Endothelial cell of umbilical vein (primary cell): Measurements from ENCODE around the gene STK40. TPM values are rescaled to one million over a fixed set of nuclear protein-coding genes. Genes with fewer than 3 reads are reported as not detected.
A peak's percentile ranks its signal among the peaks of the same experiment; 100 is the strongest.

Source experiments
- BruUV-seq: library from RNA; stranded (reverse); fragments of 400-500 nt; replicated peaks from 2 replicates; lab custom pipeline; 2021; lab: Mats Ljungman, UMichigan
- CTCF ChIA-PET: fragments of 300-600, 350-600 bp; sonication (Branson Sonifier 250); formaldehyde crosslinking; loops from one replicate; lab custom pipeline; 2021; ENCODE audit warnings: antibody characterized with exemption, inconsistent platforms; lab: Charles Lee
- POLR2A ChIA-PET: fragments of 300-600, 350-600 bp; sonication (Branson Sonifier 250); formaldehyde crosslinking; loops from one replicate; lab custom pipeline; 2021; ENCODE audit warnings: antibody characterized with exemption, inconsistent platforms; lab: Charles Lee
- DNase-seq: peaks from one replicate; pipeline ENCODE4 v3.0.0-alpha.2; 2011; ENCODE audit warnings: low read depth, low spot score
- FAIRE-seq: peaks from 2 replicates; lab custom pipeline; 2011; peaks lifted over from hg19 to GRCh38; lab: Jason Lieb, UNC
- H2AFZ ChIP-seq: 2 replicates; pipeline ENCODE4 v1.6.0; 2012; ENCODE audit warnings: low read depth, low read length, control low read depth, inconsistent platforms
- H3K27ac ChIP-seq: 2 replicates; pipeline ENCODE4 v1.5.1; 2011; ENCODE audit warnings: low read depth, mild to moderate bottlenecking, control low read depth, low read length, moderate library complexity; ENCODE audit not compliant: insufficient read depth
- H3K27me3 ChIP-seq, 2 experiments: 2 replicates each; pipeline versions ENCODE4 v1.6.0 to v1.6.1; 2011; ENCODE audit warnings: low read length in 2 of 2, mixed read lengths in 1 of 2; ENCODE audit not compliant: control insufficient read depth in 2 of 2, insufficient read depth in 2 of 2
- H3K36me3 ChIP-seq, 2 experiments: 2 replicates in 1 of 2; 3 replicates in 1 of 2; pipeline ENCODE4 v1.5.1; 2011; ENCODE audit warnings: low read length in 2 of 2, mild to moderate bottlenecking in 1 of 2, moderate library complexity in 1 of 2; ENCODE audit not compliant: control insufficient read depth in 2 of 2, insufficient read depth in 2 of 2; ENCODE audit errors: extremely low read depth in 1 of 2
- H3K4me1 ChIP-seq: 3 replicates; pipeline ENCODE4 v1.5.1; 2011; ENCODE audit warnings: mild to moderate bottlenecking, low read length; ENCODE audit not compliant: control insufficient read depth, insufficient read depth; ENCODE audit errors: extremely low read depth
- H3K4me2 ChIP-seq: 2 replicates; pipeline ENCODE4 v1.6.1; 2011; ENCODE audit warnings: low read length, control low read depth, mixed read lengths; ENCODE audit not compliant: insufficient read depth
- H3K4me3 ChIP-seq, 3 experiments: fragments of 200-600 bp in 1 of 3; sonication (generic), shearing (Covaris generic) in 1 of 3; replicated peaks in 1 of 3; 2 replicates each; pipeline ENCODE4 v1.5.1; 2011 to 2016; ENCODE audit warnings: control low read depth in 3 of 3, low read length in 3 of 3, mild to moderate bottlenecking in 2 of 3, inconsistent platforms in 1 of 3, low read depth in 1 of 3, moderate library complexity in 1 of 3; ENCODE audit not compliant: insufficient read depth in 1 of 3
- H3K79me2 ChIP-seq: 2 replicates; pipeline ENCODE4 v1.6.0; 2012; ENCODE audit warnings: low read length, inconsistent platforms; ENCODE audit not compliant: control insufficient read depth, insufficient read depth
- H3K9ac ChIP-seq: replicated peaks from 2 replicates; pipeline ENCODE3; 2011; ENCODE audit warnings: low read length, control low read depth; ENCODE audit not compliant: insufficient read depth; ENCODE audit errors: extremely low read depth
- H3K9me1 ChIP-seq: replicated peaks from 3 replicates; pipeline ENCODE4 v1.6.0; 2011; ENCODE audit warnings: mild to moderate bottlenecking, low read length; ENCODE audit not compliant: control insufficient read depth, insufficient read depth; ENCODE audit errors: extremely low read depth
- H3K9me3 ChIP-seq: replicated peaks from 2 replicates; pipeline ENCODE4 v1.5.1; 2012; ENCODE audit warnings: low read length, inconsistent platforms; ENCODE audit not compliant: control insufficient read depth, insufficient read depth
- H4K20me1 ChIP-seq: replicated peaks from 2 replicates; pipeline ENCODE3; 2011; ENCODE audit warnings: mild to moderate bottlenecking, low read length; ENCODE audit not compliant: control insufficient read depth, insufficient read depth; ENCODE audit errors: extremely low read depth
- CTCF ChIP-seq, 2 donors: IDR thresholded peaks; 1 replicate in 1 of 2; 2 replicates in 1 of 2; pipeline ENCODE4 v1.5.1; 2011; ENCODE audit warnings: low read length in 2 of 2, mild to moderate bottlenecking in 2 of 2, moderate library complexity in 2 of 2, control low read depth in 1 of 2, inconsistent platforms in 1 of 2, low read depth in 1 of 2; ENCODE audit not compliant: insufficient read depth in 1 of 2; ENCODE audit errors: extremely low read depth in 1 of 2
- EZH2 ChIP-seq: IDR thresholded peaks from 2 replicates; pipeline ENCODE4 v1.6.1; 2012; ENCODE audit warnings: borderline replicate concordance, low read depth, mild to moderate bottlenecking, moderate library complexity, low read length, inconsistent platforms; ENCODE audit not compliant: severe bottlenecking
- FOS ChIP-seq: IDR thresholded peaks from 2 replicates; pipeline ENCODE4 v1.6.1; 2011; ENCODE audit warnings: mild to moderate bottlenecking, low read length, moderate library complexity, borderline replicate concordance; ENCODE audit not compliant: insufficient read depth
- GATA2 ChIP-seq: IDR thresholded peaks from 2 replicates; pipeline ENCODE4 v1.7.0; 2011; ENCODE audit warnings: low read depth, mild to moderate bottlenecking, moderate library complexity, mixed read lengths, low read length; ENCODE audit not compliant: insufficient read length, insufficient read depth
- JUN ChIP-seq: IDR thresholded peaks from 2 replicates; pipeline ENCODE4 v1.6.1; 2011; ENCODE audit warnings: borderline replicate concordance, low read depth; ENCODE audit not compliant: insufficient read length, insufficient read depth
- MYC ChIP-seq: IDR thresholded peaks from one replicate; pipeline ENCODE4 v1.6.1; 2011; ENCODE audit warnings: mild to moderate bottlenecking, low read depth, low read length
- POLR2A ChIP-seq: IDR thresholded peaks from 2 replicates; pipeline ENCODE4 v1.6.1; 2012; ENCODE audit warnings: low read depth, mild to moderate bottlenecking, control low read depth, low read length
- POLR2AphosphoS5 ChIP-seq: IDR thresholded peaks from 2 replicates; pipeline ENCODE4 v1.6.1; 2012; ENCODE audit warnings: low read depth, mild to moderate bottlenecking, control low read depth, low read length, moderate library complexity; ENCODE audit not compliant: insufficient read depth
- dilution Hi-C: fragments of 300-500 bp; cut with MboI; formaldehyde crosslinking; loops from one replicate; pipeline ENCODE4 v1.15.0; 2019; ENCODE audit warnings: low sequenced_read_pairs; ENCODE audit not compliant: extremely low pct_ligation_motif_present
- intact Hi-C: fragments of 100-400 bp; cut with micrococcal nuclease; formaldehyde crosslinking; loops from one replicate; pipeline ENCODE4 v1.10.0; 2022
- polyA plus RNA-seq, 4 experiments: library from polyadenylated mRNA; depleted of rRNA in 3 of 4; stranded (reverse) in 3 of 4; unstranded in 1 of 4; fragments of >200 nt; gene quantifications; 2 replicates each; pipeline versions ENCODE4 v1.2.1 to v1.2.3, GENCODE V29; 2011 to 2012; ENCODE audit warnings: missing spikeins in 1 of 4
- total RNA-seq: library from RNA; stranded (reverse); gene quantifications from 2 replicates; pipeline ENCODE4 v1.2.3, GENCODE V29; 2021
- TF ChIP-seq, protein P1 (sequence below): IDR thresholded peaks from 2 replicates; pipeline ENCODE4 v1.6.1; 2011; ENCODE audit not compliant: insufficient read depth, insufficient read length

The STK40 gene
- total and polyA plus RNA-seq, 2 donors (not counting 3 experiments of a cell fraction or from before 2014, with no cell fraction given): 20.8 to 36.8 TPM

DNA sequence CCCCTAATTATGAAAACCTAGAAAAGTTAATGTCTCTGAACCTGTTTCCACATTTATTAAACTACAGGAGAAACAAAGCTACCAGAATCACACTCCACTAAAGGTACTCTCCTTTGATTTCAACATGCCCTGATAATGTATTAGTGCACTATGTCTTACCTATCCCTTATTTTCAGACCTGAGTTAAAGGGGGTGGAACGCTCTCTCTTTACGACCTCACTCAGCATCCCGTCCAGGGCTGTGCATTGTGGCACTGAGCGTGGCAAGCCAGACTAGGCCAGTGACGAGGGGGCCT is 11.3 kb upstream of the STK40 start:
- Histone ChIP-seq H3K9ac (peak overlapping the region; percentile 86), H3K27me3 (no peaks in the 10 kb centered on the region), H3K36me3 (peaks cover 0 to 8% of the 10 kb centered on the region in 2 experiments), H3K79me2 (peaks cover 8% of the 10 kb centered on the region), H3K4me3 (peak overlapping the region; percentile 63 to 78 (median 69)), H3K4me1 (peaks cover 3% of the 10 kb centered on the region), H3K9me3 (no peaks in the 10 kb centered on the region), H4K20me1 (no peaks in the 10 kb centered on the region), H3K4me2 (peak overlapping the region; percentile 63), H2AFZ (peak overlapping the region; percentile 76), H3K27ac (peak overlapping the region; percentile 61), H3K9me1 (no peaks in the 10 kb centered on the region)
- TF ChIP-seq MYC: no peak
- no peak for TF ChIP-seq CTCF (IDR thresholded peaks at IDR 0.05; ENCODE audit: extremely low read depth in 1 of 2, insufficient read depth in 1 of 2, low read depth in 1 of 2, low read length in 2 of 2)
- no peak for TF ChIP-seq POLR2A
- no peak for TF ChIP-seq POLR2AphosphoS5
- TF ChIP-seq FOS: no peak
- TF ChIP-seq EZH2: no peak
- TF ChIP-seq, protein P1, sequence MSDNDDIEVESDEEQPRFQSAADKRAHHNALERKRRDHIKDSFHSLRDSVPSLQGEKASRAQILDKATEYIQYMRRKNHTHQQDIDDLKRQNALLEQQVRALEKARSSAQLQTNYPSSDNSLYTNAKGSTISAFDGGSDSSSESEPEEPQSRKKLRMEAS: no peak
- TF ChIP-seq JUN: no peak
- no peak for TF ChIP-seq GATA2
- DNase-seq: no peak
- ChIA-PET POLR2A (interaction anchor here (2.0 kb wide), 1 partner anchor 10 kb away, joined by 12 read pairs; no protein-coding TSS in a partner anchor), CTCF (interaction anchor here (1.0 to 2.4 kb wide), 4 partner anchors 11 to 54 kb away, joined by 4 to 19 read pairs (median 8); partner anchors contain the start of gene STK40)
- dilution Hi-C loops: no loop called here
- intact Hi-C loops: loop anchor here (1.0 kb wide), 1 partner anchor 11 kb away; no protein-coding TSS in a partner anchor
- FAIRE-seq: no peak
- BruUV-seq: no TSS peak
